IMR-90 (cell line): ENCODE results near the gene RPL41. TPM values are rescaled to one million over a fixed set of nuclear protein-coding genes. Genes with fewer than 3 reads are reported as not detected.

Experiments
- BHLHE40 ChIP-seq: fragments of 150-350 bp; IDR thresholded peaks from 2 replicates; pipeline ENCODE4 v1.6.1; 2016; ENCODE audit warnings: mild to moderate bottlenecking, low read depth, low read length
- FOS ChIP-seq: fragments of 150-350 bp; IDR thresholded peaks from 2 replicates; pipeline ENCODE4 v1.6.1; 2016; ENCODE audit warnings: low read depth, low read length
- SMC3 ChIP-seq: fragments of 150-350 bp; IDR thresholded peaks from 2 replicates; pipeline ENCODE4 v1.6.1; 2016; ENCODE audit warnings: low read depth, mild to moderate bottlenecking, antibody characterized with exemption, low read length, moderate library complexity
- polyA plus RNA-seq, 3 experiments: library from polyadenylated mRNA; depleted of rRNA; stranded (reverse); fragments of >200 nt; gene quantifications; 2 replicates each; pipeline ENCODE4 v1.2.3, GENCODE V29; 2012; ENCODE audit warnings: low replicate concordance in 1 of 3
- total RNA-seq: library from RNA; depleted of rRNA; stranded (reverse); fragments of >200 nt; gene quantifications from 2 replicates; pipeline ENCODE4 v1.2.3, GENCODE V29; 2012
- TF ChIP-seq, protein P1 (sequence below): fragments of 150-350 bp; IDR thresholded peaks from 2 replicates; pipeline ENCODE4 v1.6.1; 2017; ENCODE audit warnings: mild to moderate bottlenecking, antibody characterized with exemption, low read length, low read depth

RPL41 gene
- total and polyA plus RNA-seq, 2 of the 4 experiments (the other 2 are of a cell fraction) = 1,119 to 9,394 TPM

GRCh38 chr12:56080556-56081138 is 35.8 kb upstream of the RPL41 start (continued):
- TF ChIP-seq SMC3 (no peak), BHLHE40 (no peak), FOS (no peak)
- TF ChIP-seq, protein P1, sequence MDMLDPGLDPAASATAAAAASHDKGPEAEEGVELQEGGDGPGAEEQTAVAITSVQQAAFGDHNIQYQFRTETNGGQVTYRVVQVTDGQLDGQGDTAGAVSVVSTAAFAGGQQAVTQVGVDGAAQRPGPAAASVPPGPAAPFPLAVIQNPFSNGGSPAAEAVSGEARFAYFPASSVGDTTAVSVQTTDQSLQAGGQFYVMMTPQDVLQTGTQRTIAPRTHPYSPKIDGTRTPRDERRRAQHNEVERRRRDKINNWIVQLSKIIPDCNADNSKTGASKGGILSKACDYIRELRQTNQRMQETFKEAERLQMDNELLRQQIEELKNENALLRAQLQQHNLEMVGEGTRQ = no peak
